KMS-11 (cell line): Measurements from ENCODE around the gene WDR18.
A peak's percentile ranks its signal among the peaks of the same experiment; 100 is the strongest.

ENCODE experiments used
- H2AFZ ChIP-seq: fragments of 200-600 bp; sonication (generic); 2 replicates; pipeline ENCODE4 v1.6.1; 2016; ENCODE audit warnings: antibody characterized with exemption, mixed run types, low read depth
- H3K27ac ChIP-seq: fragments of 200-600 bp; sonication (generic); 2 replicates; pipeline ENCODE4 v1.6.1; 2016; ENCODE audit warnings: mild to moderate bottlenecking, mixed run types
- H3K27me3 ChIP-seq: fragments of 200-600 bp; sonication (generic); 2 replicates; pipeline ENCODE4 v1.6.1; 2017; ENCODE audit warnings: mild to moderate bottlenecking, low read depth, mixed run types, moderate library complexity; ENCODE audit not compliant: insufficient read depth
- H3K36me3 ChIP-seq: fragments of 200-600 bp; sonication (generic); 2 replicates; pipeline ENCODE4 v1.6.1; 2017; ENCODE audit warnings: mild to moderate bottlenecking, mixed run types; ENCODE audit not compliant: insufficient read depth
- H3K4me1 ChIP-seq: fragments of 200-600 bp; sonication (generic); 2 replicates; pipeline ENCODE4 v1.6.1; 2016; ENCODE audit warnings: mild to moderate bottlenecking, low read depth, mixed run types; ENCODE audit not compliant: poor library complexity, severe bottlenecking
- H3K4me2 ChIP-seq: fragments of 200-600 bp; sonication (generic); 2 replicates; pipeline ENCODE4 v1.7.0; 2016; ENCODE audit warnings: mild to moderate bottlenecking, mixed run types
- H3K4me3 ChIP-seq: fragments of 200-600 bp; sonication (generic); IDR thresholded peaks from 2 replicates; pipeline ENCODE4 v1.6.1; 2017; ENCODE audit warnings: low read depth, low read length, mixed read lengths; ENCODE audit not compliant: insufficient read depth
- H3K79me2 ChIP-seq: fragments of 200-600 bp; sonication (generic); 2 replicates; pipeline ENCODE4 v1.6.1; 2016; ENCODE audit warnings: low read depth, mixed run types; ENCODE audit not compliant: insufficient read depth
- H3K9ac ChIP-seq: fragments of 200-600 bp; sonication (generic); 2 replicates; pipeline ENCODE4 v1.6.1; 2016; ENCODE audit warnings: mild to moderate bottlenecking, mixed run types
- H4K20me1 ChIP-seq: fragments of 200-600 bp; sonication (generic); 2 replicates; pipeline ENCODE4 v1.6.1; 2016; ENCODE audit warnings: mild to moderate bottlenecking, mixed run types; ENCODE audit not compliant: insufficient read depth
- CTCF ChIP-seq: fragments of 200-600 bp; sonication (generic); conservative IDR thresholded peaks from 2 replicates; pipeline ENCODE4 v1.6.1; 2017; ENCODE audit warnings: low read depth, mild to moderate bottlenecking, antibody characterized with exemption, low read length, moderate library complexity, mixed read lengths

The WDR18 gene

GRCh38 chr19:986083-986482, 1.9 kb downstream of the WDR18 start:
- H3K4me2 ChIP-seq: no peak overlapping the region
- no peaks in the 10 kb centered on the region for H4K20me1 ChIP-seq
- no peak overlapping the region for H3K4me3 ChIP-seq
- no peak overlapping the region for H3K9ac ChIP-seq
- H3K27ac ChIP-seq: no peak overlapping the region
- peaks cover 15% of the 10 kb centered on the region; the same call in 1 of the 2 replicates for H3K79me2 ChIP-seq
- H3K36me3 ChIP-seq: no peaks in the 10 kb centered on the region
- no peaks in the 10 kb centered on the region for H3K27me3 ChIP-seq
- H2AFZ ChIP-seq: no peak overlapping the region
- TF ChIP-seq CTCF: no peak
- peaks cover 22% of the 10 kb centered on the region for H3K4me1 ChIP-seq

GRCh38 chr19:988081-988480, 3.9 kb downstream of the WDR18 start:
- H3K4me1 ChIP-seq: peaks cover 14% of the 10 kb centered on the region
- peaks cover 15% of the 10 kb centered on the region; the same call in 1 of the 2 replicates for H3K79me2 ChIP-seq
- H3K36me3 ChIP-seq: no peaks in the 10 kb centered on the region
- H3K27ac ChIP-seq: no peak overlapping the region
- no peak for TF ChIP-seq CTCF
- no peak overlapping the region for H3K9ac ChIP-seq
- H3K4me3 ChIP-seq: no peak overlapping the region
- H2AFZ ChIP-seq: no peak overlapping the region
- H3K27me3 ChIP-seq: no peaks in the 10 kb centered on the region
- no peak overlapping the region for H3K4me2 ChIP-seq
- no peaks in the 10 kb centered on the region for H4K20me1 ChIP-seq

GRCh38 chr19:988510-988909, 4.4 kb downstream of the WDR18 start:
- Histone ChIP-seq H3K27me3 (no peaks in the 10 kb centered on the region), H3K9ac (no peak overlapping the region), H3K36me3 (no peaks in the 10 kb centered on the region), H4K20me1 (no peaks in the 10 kb centered on the region), H3K4me1 (peaks cover 10% of the 10 kb centered on the region), H3K27ac (no peak overlapping the region), H3K79me2 (peaks cover 15% of the 10 kb centered on the region; the same call in 1 of the 2 replicates), H3K4me3 (no peak overlapping the region), H2AFZ (no peak overlapping the region), H3K4me2 (no peak overlapping the region)
- TF ChIP-seq CTCF: no peak

GRCh38 chr19:989381-990081, 5.4 kb downstream of the WDR18 start:
- H3K9ac ChIP-seq: no peak overlapping the region
- no peak overlapping the region for H3K4me2 ChIP-seq

More at GRCh38 chr19:989381-990081, 5.4 kb downstream of the WDR18 start:
- no peaks in the 10 kb centered on the region for H3K36me3 ChIP-seq
- no peaks in the 10 kb centered on the region for H3K27me3 ChIP-seq
- H2AFZ ChIP-seq: no peak overlapping the region
- H3K79me2 ChIP-seq: peaks cover 13% of the 10 kb centered on the region; the same call in 1 of the 2 replicates
- peak; percentile 41 for TF ChIP-seq CTCF
- H4K20me1 ChIP-seq: no peaks in the 10 kb centered on the region
- H3K4me3 ChIP-seq: no peak overlapping the region
- peaks cover 5% of the 10 kb centered on the region for H3K4me1 ChIP-seq
- H3K27ac ChIP-seq: no peak overlapping the region
